ENCODE measurements around the gene FHOD3.

Gene FHOD3

DNA sequence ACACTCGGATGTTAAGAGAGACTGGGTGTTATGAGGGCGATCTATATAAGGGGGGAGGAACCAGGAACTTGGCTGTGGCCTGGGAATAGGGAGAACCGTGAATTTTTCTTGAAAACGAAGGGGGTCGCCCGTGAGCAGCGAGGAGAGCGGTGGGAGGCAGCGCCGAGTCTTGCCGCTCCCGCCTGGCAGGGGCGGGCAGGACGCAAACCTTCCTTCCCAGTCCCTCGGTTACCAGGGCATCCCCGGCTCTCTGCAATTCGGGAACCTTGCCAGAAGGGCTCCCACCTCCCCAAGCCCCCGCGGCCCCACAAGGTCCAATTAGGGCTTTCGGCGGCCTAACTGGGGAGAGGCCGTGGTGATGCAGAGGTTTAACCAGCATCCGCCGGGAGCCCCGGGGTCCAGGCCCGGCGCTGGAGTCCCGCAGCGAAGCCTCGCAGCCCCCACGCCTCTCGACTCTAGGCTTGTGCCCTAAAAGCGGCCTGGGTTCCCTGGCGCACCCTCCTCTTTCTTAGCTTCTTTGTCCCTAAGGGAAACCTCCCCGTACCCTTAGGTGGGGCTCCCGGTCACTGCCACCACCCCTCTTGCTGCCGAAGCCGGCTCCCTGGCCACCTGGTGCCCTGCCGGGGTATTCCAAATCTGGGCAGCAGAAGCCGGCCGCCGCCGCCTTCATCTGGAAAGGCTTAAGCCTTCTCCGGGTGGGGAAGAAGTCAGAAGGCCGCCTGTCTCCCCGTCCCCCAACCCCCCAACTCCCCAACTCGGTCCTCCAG, 680 bp upstream of the FHOD3 start (continued):
- TF ChIP-seq SETDB1 (IDR thresholded peaks at IDR 0.05; ENCODE audit: insufficient read length, low read length) (no peak), PRDM1 (tag by site-specific recombination; IDR thresholded peaks at IDR 0.05) (peak; percentile 29; the same call in 1 of the 2 replicates), ZBTB26 (tag by site-specific recombination; optimal IDR thresholded peaks at IDR 0.05) (peak; percentile 27), ZNF530 (tag by site-specific recombination; IDR thresholded peaks at IDR 0.05; ENCODE audit: low read depth) (no peak), SP3 (tag by site-specific recombination; IDR thresholded peaks at IDR 0.05) (0 out of 2 replicates have a peak, but pooled peaks have one; percentile 28), ZNF670 (tag by site-specific recombination; IDR thresholded peaks at IDR 0.05; ENCODE audit: low read depth) (no peak), ZSCAN30 (tag by site-specific recombination; IDR thresholded peaks at IDR 0.05) (no peak), ZNF658 (tag by site-specific recombination; IDR thresholded peaks at IDR 0.05) (no peak), ZNF132 (tag by site-specific recombination; IDR thresholded peaks at IDR 0.05; ENCODE audit: borderline replicate concordance) (no peak), TCF7L2 (IDR thresholded peaks at IDR 0.05; ENCODE audit: borderline replicate concordance, low read depth, low read length) (no peak), KLF10 (tag by site-specific recombination; IDR thresholded peaks at IDR 0.05) (no peak), ZNF626 (tag by site-specific recombination; IDR thresholded peaks at IDR 0.05) (no peak), ZNF324 (tag by site-specific recombination; IDR thresholded peaks at IDR 0.05) (no peak), ZNF529 (tag by site-specific recombination; IDR thresholded peaks at IDR 0.05; ENCODE audit: insufficient replicate concordance) (no peak), ZNF544 (tag by site-specific recombination; IDR thresholded peaks at IDR 0.05) (no peak), ZNF18 (tag by site-specific recombination; IDR thresholded peaks at IDR 0.05) (no peak), ZNF629 (tag by site-specific recombination; IDR thresholded peaks at IDR 0.05) (no peak), ZNF518A (tag by site-specific recombination; conservative IDR thresholded peaks at IDR 0.05; ENCODE audit: low read depth) (no peak), GLI2 (tag by site-specific recombination; IDR thresholded peaks at IDR 0.05; ENCODE audit: borderline replicate concordance, low read depth) (no peak), GLIS1 (tag by site-specific recombination; IDR thresholded peaks at IDR 0.05) (no peak), TRIM28 (IDR thresholded peaks at IDR 0.05; ENCODE audit: borderline replicate concordance, low read length) (no peak), ZFHX2 (tag by site-specific recombination; conservative IDR thresholded peaks at IDR 0.05) (peak; percentile 44), ZBTB44 (tag by site-specific recombination; IDR thresholded peaks at IDR 0.05) (no peak), ZNF24 (tag by site-specific recombination; IDR thresholded peaks at IDR 0.05) (no peak)
- TF ChIP-seq, protein P1, sequence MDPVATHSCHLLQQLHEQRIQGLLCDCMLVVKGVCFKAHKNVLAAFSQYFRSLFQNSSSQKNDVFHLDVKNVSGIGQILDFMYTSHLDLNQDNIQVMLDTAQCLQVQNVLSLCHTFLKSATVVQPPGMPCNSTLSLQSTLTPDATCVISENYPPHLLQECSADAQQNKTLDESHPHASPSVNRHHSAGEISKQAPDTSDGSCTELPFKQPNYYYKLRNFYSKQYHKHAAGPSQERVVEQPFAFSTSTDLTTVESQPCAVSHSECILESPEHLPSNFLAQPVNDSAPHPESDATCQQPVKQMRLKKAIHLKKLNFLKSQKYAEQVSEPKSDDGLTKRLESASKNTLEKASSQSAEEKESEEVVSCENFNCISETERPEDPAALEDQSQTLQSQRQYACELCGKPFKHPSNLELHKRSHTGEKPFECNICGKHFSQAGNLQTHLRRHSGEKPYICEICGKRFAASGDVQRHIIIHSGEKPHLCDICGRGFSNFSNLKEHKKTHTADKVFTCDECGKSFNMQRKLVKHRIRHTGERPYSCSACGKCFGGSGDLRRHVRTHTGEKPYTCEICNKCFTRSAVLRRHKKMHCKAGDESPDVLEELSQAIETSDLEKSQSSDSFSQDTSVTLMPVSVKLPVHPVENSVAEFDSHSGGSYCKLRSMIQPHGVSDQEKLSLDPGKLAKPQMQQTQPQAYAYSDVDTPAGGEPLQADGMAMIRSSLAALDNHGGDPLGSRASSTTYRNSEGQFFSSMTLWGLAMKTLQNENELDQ (tag by site-specific recombination; IDR thresholded peaks at IDR 0.05; ENCODE audit: low read depth), result no peak
- TF ChIP-seq, protein P2, sequence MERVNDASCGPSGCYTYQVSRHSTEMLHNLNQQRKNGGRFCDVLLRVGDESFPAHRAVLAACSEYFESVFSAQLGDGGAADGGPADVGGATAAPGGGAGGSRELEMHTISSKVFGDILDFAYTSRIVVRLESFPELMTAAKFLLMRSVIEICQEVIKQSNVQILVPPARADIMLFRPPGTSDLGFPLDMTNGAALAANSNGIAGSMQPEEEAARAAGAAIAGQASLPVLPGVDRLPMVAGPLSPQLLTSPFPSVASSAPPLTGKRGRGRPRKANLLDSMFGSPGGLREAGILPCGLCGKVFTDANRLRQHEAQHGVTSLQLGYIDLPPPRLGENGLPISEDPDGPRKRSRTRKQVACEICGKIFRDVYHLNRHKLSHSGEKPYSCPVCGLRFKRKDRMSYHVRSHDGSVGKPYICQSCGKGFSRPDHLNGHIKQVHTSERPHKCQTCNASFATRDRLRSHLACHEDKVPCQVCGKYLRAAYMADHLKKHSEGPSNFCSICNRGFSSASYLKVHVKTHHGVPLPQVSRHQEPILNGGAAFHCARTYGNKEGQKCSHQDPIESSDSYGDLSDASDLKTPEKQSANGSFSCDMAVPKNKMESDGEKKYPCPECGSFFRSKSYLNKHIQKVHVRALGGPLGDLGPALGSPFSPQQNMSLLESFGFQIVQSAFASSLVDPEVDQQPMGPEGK (tag by site-specific recombination; IDR thresholded peaks at IDR 0.05), result peak; percentile 45; the same call in 1 of the 2 replicates
